Central memory CD4-positive, alpha-beta T cell (primary cell): ENCODE measurements around the gene RUNX2.

Experiments
- DNase-seq: peaks from one replicate; pipeline ENCODE4 v3.0.0; 2022

RUNX2 gene

DNA sequence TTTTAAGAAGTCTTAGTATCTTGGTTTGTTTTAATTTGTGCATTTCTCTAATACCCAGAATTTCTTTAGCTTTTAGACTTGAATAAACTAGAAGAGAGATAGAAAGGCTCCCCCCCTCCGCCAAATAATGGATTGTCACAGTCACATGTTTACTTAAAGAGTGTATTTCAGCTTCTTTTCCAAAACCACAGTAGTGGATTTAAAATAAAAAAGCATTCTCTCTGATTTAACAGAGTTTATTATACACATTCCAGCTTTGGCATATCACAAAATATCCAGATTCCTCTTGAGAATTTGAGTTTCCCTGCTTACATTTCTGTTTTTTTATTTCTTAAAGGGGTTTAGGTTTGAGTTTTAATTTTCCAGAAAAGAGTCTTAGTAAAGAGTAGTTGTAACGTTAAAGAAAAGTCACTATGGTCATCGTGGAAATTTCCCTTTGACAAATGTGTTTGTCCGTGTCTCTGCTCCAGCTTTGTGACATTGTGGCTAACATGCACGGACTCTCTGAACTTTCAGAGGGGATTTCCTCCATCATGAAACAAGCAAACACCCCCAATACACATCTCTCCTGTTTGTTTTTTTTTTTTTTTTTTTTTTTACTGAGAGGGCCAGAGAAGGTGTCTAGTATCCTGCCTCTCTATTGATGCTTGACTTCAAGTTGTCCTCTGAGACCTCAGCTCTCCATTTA lies 163.1 kb downstream of the RUNX2 start:
- DNase-seq: no peak

DNA sequence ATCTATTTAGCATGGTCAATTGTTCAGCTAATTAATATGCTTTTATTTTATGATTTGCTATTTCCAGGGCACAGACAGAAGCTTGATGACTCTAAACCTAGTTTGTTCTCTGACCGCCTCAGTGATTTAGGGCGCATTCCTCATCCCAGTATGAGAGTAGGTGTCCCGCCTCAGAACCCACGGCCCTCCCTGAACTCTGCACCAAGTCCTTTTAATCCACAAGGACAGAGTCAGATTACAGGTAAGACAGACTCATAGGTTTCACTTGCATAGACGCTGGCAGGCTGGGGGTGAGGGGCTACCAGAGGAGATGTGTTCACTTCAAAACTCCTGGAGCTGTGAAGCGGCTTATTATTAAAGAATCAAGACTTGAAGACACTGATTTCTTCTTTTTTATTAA lies 163.7 kb downstream of the RUNX2 start:
- DNase-seq: no peak

DNA sequence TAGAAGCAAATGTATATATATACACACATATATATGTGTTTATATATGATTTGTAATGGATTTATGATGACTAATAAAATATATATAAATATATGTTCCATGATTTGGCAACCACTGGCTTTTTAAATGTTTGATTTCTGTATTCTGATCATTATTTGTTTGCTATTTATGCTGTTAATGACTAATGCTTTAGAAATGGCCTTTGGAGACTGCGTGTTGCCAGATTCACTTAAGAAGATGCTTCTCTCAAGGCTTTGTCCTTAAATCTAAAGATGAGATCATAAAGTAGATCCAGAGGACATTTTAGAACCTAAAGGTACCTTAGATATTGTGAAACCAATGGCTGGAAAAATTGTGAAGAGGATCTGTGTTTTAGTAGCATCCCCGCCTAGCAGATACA lies 165.6 kb downstream of the RUNX2 start:
- DNase-seq: no peak

DNA sequence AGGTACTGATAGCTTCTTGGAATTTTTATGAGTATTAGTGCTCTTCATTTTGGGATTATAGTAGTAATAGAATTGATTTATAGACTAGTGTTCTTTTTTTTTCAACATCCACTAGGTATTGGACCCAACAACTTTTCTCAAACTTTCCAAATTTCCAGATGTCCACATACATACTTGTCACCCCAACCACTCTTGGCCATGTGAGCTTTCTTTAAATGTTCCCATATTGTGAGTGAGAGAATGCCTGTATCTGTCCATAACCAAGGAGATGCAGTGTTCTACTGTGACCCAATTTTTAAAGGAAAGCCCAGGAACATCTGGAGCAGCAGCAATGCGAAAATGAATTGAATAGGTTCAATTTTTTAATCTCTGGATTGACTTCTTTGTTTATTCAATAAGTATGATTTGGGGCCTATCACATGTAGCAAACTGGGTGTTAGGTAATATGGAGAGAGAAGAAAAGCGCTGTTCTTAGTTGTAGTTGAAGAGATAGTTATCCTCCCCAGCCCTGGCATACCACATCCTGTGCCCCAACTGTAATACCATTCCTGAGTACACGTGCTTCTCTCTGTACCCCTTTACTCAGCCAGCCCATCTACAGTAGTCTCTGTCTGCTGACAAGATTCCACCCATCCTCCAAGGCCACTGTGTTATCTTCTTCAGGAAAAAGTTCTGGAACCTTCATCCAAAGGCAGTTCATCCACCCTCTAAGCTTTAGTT lies 166.4 kb downstream of the RUNX2 start:
- DNase-seq: peak; percentile 52

DNA sequence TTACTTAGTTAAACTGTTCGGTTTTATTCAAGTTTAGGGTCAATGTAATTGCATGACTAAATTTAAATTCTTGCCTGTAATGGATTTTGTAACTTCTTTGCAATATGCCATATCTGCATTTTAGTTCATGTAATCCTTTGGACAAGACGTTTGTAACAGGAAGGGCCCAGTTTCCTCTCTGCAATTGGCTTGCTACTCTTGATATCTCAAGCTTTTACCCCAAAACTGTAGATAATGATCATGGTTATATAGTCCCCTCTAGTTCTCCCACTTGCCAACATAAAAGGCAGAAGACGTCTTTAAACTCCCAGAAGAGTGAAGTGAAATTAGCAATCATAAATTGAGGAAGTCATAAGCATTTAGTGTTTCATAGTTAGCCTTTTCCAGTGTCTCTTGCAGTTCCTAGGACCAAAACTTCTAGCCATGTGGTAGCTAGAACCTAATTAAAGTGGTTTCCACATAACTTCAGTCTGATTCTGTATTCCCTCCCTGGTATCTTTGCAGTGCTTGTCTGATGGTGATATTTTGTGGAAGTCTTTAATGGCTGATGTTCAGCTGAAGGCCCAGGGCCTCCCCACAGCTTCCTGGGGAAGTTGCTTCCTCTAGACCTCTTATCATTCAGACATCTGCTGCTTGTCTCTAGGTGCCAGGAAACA lies 167.4 kb downstream of the RUNX2 start:
- DNase-seq: peak; percentile 63

DNA sequence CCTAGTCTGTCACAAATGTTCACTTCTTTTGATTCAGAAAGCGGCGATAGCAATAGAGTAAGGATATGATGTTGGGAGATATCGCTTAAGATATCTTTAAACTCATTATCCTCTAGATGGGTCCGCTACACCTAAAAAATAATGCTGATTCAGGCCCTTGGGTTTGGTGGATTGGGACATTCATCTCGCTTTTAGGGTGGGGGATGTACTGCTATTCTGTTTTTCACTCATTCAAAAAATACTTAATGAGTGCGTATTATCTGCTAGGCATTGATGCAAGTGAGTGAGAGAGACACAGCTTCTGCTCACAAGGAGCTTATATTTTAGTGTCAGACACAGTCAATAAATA lies 167.9 kb downstream of the RUNX2 start:
- DNase-seq: no peak

DNA sequence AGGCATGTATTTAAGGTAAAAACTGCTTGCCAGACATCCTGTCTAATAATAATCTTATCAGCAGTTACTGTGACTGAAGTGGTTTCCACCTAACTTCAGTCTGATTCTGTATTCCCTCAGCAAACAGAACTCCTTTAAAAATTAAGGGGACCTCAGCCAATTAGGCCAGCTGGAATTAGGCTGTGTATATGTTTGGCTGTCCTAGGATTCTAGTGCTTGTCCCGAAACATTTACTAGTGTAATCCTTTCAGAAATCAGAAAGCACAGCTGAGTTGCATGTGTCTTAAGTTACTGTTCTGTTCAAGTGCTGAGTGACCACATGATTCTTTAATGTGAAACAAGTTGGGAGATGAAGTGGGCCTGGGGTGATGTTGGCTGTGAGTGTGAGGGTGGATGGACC lies 170.5 kb downstream of the RUNX2 start:
- no peak for DNase-seq

DNA sequence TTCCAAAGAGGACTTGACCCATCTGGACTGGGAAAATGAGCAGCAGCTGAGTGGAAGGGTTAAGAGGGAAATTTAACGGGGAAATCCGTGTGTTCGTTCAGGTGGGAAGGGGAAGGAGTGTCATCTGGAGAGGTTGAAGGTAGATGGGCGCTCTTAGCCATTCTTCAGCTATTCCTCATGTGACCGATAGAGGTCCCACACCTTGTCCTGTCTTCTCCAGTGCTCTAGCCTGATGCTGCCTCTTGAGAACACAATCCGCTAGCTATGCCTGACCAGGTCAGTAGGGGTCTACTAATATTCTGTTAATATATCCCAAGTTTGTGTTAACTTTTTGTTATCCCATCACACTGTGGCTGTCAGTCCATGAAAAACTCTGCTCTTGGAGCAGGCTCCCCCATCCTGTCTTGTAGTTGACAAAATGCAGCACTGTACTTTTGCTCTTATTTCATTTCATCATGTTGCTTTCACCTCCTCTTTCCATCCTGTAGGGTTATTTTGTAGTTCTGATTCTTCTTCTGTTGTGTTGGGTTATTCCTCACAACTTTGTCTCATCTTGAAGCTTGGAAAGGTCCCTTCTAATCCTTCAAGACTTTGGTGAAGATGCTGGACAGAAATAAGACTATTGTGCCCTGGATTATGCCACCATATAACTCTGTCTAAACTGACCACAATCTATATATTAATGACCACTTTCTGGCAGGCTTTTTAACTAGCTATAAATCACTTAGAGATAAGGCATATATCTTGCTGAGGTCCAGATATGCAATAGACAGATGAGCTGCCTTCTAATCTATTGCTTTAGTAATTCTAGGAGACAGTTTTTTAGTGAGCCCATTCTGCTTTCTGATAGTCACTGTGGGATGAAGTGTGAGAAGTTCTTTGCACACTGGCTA lies 173.0 kb downstream of the RUNX2 start:
- DNase-seq: no peak

DNA sequence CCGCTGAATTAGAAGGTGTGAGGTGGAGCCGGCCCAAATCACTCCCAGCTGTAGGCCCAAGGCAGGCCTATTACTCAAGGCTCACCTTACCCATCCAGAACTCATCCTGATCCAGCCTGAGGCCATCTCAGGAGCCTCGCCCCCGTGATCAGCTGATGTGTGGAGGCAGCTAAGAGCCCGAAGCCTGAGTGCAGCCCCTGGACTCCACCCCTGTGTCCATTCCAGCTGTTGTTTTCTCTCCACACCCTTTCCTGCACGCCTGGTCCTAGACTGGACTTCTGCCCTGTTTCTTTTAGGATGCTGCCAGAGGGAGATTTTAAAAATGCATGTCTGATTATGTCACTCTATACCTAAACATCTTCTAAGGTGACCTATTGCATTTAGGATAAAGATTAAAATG lies 174.3 kb downstream of the RUNX2 start:
- DNase-seq: no peak

DNA sequence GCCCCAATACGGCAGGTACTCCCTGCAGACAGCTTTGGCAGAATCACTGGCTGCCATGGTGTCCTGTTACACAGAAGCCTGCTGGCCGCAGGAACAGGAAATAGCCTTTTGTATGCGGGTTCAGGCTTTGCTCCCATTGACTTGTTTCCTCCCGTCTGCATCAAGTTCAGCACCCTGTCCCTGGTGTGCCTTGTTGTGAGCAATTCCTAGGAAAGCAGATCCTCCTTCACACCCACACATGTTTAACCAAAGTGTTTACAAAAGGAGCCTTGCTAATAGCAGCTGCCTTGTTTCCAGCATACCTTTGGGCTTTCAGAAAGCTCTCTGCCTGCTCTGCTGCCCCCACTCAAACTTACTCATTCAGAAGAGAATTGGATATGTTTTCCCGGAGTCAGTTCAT lies 176.8 kb downstream of the RUNX2 start:
- no peak for DNase-seq

DNA sequence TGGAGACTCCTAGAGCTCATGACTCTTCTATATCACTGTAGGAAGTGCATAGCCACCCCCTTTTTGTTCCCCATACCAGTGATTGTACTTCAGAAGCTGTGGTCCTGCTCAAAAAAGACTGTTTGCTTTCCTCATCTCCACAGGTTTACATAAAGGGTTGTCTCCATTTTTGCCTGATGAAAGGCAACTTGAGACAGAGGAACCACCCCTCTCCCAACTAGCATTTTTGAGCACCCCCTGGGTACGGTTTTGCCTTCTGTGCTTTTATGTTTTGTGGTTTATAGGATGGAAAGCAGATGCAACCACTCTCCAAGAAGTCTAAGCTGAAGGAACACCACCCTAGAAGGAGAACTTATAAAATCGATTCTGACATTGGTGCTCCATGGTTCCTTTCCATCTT lies 177.3 kb downstream of the RUNX2 start:
- DNase-seq: no peak

DNA sequence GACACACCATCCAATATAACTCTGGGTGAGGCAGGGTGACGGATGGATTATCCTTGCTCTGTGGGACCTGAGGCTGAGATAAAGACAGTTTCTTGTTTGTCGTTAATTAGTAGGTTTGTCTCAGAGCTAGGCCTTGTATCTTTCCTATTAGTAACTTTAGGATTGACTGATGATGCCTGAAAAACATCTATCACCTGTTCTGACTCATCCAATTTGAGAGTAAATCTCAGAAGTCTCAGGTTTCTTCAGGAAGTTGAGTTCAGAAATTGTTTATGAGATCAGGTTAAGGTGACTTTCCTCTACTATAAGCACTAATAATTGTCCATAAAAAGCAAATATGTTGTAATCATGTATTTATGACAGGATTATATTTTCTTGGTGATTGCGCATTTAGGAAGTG lies 179.1 kb downstream of the RUNX2 start:
- DNase-seq: no peak

DNA sequence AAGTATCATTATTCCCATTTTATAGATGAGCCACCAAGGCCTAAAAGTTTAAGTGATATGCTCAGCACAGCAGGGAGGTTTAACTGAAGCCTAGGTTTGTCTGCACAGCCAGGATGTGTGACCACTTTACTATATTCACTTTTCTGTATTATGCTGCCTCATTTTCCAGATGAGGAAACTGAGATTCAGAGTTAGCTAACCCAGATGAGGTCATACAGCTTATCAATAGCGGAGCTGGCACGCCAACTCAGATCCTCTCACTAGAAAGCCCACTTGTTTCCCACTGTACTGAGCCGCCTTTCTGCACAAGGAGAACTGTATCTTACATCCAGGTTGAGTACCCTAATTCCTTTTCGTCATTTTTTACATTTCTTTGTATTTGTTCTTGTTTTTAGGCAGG lies 181.3 kb downstream of the RUNX2 start:
- no peak for DNase-seq

DNA sequence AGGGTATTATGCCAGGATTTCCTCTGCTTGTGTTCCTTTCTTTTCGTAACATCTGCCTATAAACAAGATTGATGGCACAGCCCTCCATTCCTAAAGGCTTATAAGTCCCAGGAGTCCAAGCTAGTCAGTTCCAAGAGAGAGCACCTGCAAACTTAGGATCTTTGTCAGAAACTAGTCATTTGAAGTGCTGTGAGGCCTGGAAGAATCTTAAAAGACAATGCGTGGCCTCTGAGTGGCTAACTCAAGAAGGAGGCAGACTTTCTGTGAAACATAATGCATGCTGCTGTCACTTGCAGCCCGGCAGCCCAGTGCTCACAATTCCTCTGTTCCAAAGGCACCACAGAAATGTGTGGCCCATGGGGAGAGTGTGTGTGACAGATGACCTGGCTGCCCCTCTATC lies 184.6 kb downstream of the RUNX2 start:
- DNase-seq: no peak

DNA sequence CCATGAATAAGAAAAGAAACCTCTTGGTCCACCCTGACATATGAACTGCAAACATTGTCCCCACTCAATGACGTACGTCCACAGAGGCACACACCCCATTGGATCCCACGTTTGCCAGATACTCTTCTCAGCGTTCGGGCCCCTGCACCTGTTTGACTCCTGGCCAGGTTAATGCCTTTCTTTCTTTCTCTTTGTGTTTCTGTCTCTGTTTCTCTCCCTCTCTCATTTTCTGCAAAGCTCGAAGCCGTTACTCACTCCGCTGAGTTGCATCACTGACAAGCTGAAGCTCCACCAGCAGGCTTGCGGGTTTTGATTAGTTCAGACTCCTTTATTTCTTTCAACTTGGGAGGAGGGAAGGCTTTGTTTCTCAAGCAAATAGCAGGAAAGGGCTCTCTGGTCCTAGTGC lies 185.1 kb downstream of the RUNX2 start:
- no peak for DNase-seq

DNA sequence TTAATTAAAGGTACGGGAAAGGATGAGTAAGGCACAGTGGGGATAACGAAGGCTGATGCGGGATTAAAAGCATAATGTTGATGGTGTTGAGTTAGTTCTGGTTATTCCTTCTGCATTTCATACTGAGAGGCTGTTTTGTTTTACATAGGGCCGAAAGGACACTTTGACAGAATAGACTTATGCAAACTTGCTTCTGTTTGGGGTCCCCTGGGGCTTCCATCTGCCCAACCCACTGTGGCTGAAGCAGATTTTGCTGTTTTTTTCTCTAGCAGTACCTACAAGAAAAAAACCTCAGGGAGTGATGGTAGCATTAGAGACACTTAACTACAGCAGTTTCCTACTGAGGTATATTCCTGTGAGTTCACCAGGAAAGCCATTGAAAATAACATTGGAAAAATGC lies 185.7 kb downstream of the RUNX2 start:
- DNase-seq: no peak

DNA sequence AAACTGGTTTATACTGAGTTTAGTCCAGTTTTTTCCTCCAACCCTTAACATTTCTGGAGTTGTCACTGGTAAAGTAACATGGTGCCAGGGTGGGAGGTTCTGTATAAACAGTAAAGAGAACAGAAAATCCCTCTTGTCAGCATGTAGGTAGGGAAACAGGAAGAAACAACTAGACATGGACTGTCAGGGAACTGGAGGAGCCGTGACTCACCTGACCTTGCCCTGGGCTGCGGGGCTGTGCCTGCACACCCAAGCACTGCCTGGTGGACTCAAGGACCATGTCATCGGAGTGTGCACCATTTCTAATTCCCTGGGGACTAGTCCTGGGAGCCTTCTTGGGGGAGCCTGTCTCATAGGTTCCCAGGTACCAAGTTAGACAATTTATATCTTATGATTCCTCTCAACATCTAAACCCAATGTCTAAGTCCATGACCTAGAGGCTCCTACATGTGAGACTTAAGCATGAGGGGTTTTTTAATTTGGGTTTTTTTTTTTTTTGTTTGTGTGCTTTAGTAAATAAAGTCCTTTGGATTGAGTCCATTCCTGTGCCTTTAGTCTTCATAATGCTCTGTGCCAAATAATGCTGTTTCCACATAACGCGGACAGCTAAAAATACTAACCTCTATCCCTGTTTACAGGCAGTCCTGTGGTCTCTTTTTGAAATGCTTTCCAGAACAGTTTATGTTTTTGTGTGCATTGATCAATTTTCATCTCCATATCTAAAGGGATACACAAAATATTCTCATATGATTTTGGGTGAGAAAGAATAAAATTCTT lies 186.5 kb downstream of the RUNX2 start:
- DNase-seq: no peak

DNA sequence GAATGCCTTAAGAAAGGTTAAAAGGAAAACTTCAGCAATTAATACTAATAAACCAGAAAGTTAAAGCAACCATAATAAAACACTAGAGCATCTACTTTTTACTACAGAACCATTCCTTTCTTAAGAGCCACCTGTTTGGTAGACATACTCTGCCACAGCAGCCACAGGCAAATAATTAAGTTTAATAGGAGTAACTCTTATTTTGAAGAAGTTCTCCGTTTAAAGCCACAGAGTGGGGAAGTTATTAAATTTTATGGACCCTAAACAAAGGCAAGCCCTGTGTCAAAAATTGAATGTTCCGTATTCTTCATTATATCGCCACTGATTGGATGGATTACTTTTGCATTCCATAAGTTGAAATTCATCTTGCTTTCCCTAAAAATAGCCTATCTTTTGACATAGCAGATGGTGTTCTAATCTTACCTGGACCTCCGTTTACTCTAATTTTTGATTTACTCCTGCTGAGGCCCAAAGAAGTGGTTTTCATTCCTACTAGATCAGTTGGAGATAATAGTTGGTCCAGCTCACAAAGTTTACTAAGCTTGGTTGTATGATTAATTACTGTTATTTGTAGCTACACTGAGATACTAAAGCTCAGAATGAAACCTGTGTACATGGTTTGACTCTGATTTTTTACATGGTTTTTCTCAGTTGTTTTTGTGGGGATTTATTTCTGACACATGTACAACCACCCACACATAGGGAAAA lies 190.0 kb downstream of the RUNX2 start:
- DNase-seq: no peak

DNA sequence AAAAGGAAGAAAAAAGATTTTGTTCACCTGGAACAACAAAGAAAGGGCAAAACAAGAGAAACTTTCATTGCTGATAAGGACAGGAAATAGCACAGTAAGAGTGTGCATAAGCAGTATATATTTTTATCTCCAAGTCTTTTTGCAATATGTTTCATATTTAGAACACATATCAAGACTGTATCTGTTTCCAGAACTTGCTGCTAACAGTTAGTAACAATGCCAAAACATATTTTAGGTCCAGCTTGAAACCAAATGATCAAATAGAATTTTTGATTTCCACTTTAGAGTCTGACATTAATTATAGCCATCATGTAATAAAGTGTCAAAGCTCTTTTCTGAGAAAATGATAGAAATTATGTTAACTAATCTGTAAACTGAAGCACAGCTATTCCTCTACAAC lies 193.1 kb downstream of the RUNX2 start:
- no peak for DNase-seq

DNA sequence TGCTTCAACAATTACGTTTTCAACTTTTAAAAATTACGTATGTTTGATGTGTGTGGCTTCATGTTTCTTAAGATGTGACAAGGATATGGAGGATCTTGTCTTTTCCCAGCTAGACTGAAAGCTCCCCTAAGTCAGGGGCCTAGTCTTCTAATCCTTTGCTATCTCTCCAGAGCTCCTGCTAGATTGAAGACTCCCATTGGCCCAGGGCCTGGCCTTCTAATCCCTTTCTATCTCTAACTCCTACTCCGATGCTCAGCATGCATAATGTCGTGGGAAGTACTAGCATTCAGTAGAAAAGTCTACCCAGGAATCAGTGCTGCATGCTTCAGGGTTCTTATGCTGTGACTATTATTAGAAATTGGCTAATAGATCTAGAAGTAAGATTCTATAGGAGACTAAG lies 194.4 kb downstream of the RUNX2 start:
- DNase-seq: no peak

DNA sequence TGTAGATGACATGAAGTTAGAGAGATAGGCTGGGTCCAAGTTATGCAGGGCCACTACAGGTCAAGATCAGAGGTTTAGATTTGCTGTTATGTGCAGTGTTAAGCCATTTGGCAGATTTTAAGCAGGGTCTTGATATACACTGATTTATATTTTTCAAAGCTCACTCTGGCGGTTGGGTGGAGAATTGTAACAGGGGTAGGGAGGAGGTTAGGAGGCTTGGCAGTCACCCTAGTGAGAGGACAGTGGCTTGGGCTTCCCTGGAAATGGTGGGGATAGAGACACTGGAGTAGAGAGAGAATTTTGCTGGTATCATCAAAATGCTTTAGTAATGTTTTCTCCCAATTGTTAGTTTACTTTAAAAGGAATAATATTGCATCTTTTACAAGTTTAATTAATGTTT lies 199.1 kb downstream of the RUNX2 start:
- no peak for DNase-seq
